Hepatocyte (in vitro differentiated cells): ENCODE measurements around the gene TOGARAM2. TPM values are rescaled to one million over a fixed set of nuclear protein-coding genes. Genes with fewer than 3 reads are reported as not detected.

ENCODE experiments used
- DNase-seq: peaks from one replicate; pipeline ENCODE4 v3.0.0-alpha.2; 2016; ENCODE audit warnings: low spot score
- H2AFZ ChIP-seq: fragments of 200-600 bp; sonication (generic); 2 replicates; pipeline ENCODE4 v1.6.0; 2016; ENCODE audit warnings: antibody characterized with exemption, mild to moderate bottlenecking
- H3K27ac ChIP-seq: fragments of 200-600 bp; sonication (generic); 2 replicates; pipeline ENCODE4 v1.5.1; 2016; ENCODE audit warnings: mild to moderate bottlenecking
- H3K27me3 ChIP-seq: fragments of 200-600 bp; sonication (generic); 2 replicates; pipeline ENCODE4 v1.6.1; 2016
- H3K36me3 ChIP-seq: fragments of 200-600 bp; sonication (generic); replicated peaks from 2 replicates; pipeline ENCODE4 v1.5.1; 2016; ENCODE audit warnings: low read depth; ENCODE audit not compliant: insufficient read depth
- H3K4me1 ChIP-seq: fragments of 200-600 bp; sonication (generic); 2 replicates; pipeline ENCODE4 v1.5.1; 2016; ENCODE audit warnings: mild to moderate bottlenecking, moderate library complexity; ENCODE audit not compliant: insufficient read depth
- H3K4me2 ChIP-seq: fragments of 200-600 bp; sonication (generic); 2 replicates; pipeline ENCODE4 v1.6.0; 2016
- H3K4me3 ChIP-seq: fragments of 200-600 bp; sonication (generic); 2 replicates; pipeline ENCODE4 v1.5.1; 2016; ENCODE audit warnings: mild to moderate bottlenecking
- H3K79me2 ChIP-seq: fragments of 200-600 bp; sonication (generic); 2 replicates; pipeline ENCODE4 v1.6.0; 2017; ENCODE audit warnings: mild to moderate bottlenecking
- H3K9me2 ChIP-seq: fragments of 200-600 bp; sonication (generic); replicated peaks from 2 replicates; pipeline ENCODE4 v1.6.0; 2017; ENCODE audit warnings: mild to moderate bottlenecking; ENCODE audit not compliant: insufficient read depth
- H3K9me3 ChIP-seq: fragments of 200-600 bp; sonication (generic); 2 replicates; pipeline ENCODE4 v1.5.1; 2016; ENCODE audit warnings: low read depth, mild to moderate bottlenecking
- H4K20me1 ChIP-seq: fragments of 200-600 bp; sonication (generic); 2 replicates; pipeline ENCODE4 v1.6.0; 2016; ENCODE audit warnings: mild to moderate bottlenecking; ENCODE audit not compliant: insufficient read depth, poor library complexity, severe bottlenecking
- CTCF ChIP-seq: fragments of 200-600 bp; sonication (generic); IDR thresholded peaks from 2 replicates; pipeline ENCODE4 v1.5.1; 2016; ENCODE audit warnings: antibody characterized with exemption, mild to moderate bottlenecking; ENCODE audit not compliant: poor library complexity
- EZH2 ChIP-seq: fragments of 200-600 bp; sonication (generic); IDR thresholded peaks from 2 replicates; pipeline ENCODE4 v1.6.1; 2016; ENCODE audit warnings: antibody characterized with exemption, mild to moderate bottlenecking, borderline replicate concordance
- EZH2phosphoT487 ChIP-seq: fragments of 200-600 bp; sonication (generic); IDR thresholded peaks from one replicate; pipeline ENCODE4 v1.6.1; 2018; ENCODE audit warnings: antibody characterized with exemption, mild to moderate bottlenecking, low read depth, moderate library complexity; ENCODE audit not compliant: unreplicated experiment, severe bottlenecking
- WGBS: methylation state at CpG from one replicate; pipeline ENCODE4 v1.1.6; 2016; ENCODE audit warnings: low lambda C conversion rate; ENCODE audit errors: missing lambda C conversion rate; 5-methylcytosine and 5-hydroxymethylcytosine counted together
- polyA plus RNA-seq: library from polyadenylated mRNA; unstranded; fragments of >200 nt; fragmentation: Nextera tagmentation; extraction: Ambion mirVana; gene quantifications from 2 replicates; pipeline ENCODE4 v1.2.1, GENCODE V29; 2016
- total RNA-seq: library from RNA; depleted of rRNA; stranded (reverse); fragments of >200 nt; gene quantifications from 2 replicates; pipeline ENCODE4 v1.2.3, GENCODE V29; 2014

The TOGARAM2 gene
- total and polyA plus RNA-seq, 2 experiments from 2014 or later = 0.47 to 1.3 TPM

GRCh38 chr2:29052807-29053206 lies 71.7 kb downstream of the TOGARAM2 start:
- no peak overlapping the region for H2AFZ ChIP-seq
- WGBS = 85% methylated on average over 6 of the region's 6 CpGs
- no peaks in the 10 kb centered on the region for H3K79me2 ChIP-seq
- H3K4me2 ChIP-seq = no peak overlapping the region
- no peaks in the 10 kb centered on the region for H3K36me3 ChIP-seq
- DNase-seq = no peak
- no peak overlapping the region for H3K4me3 ChIP-seq
- no peaks in the 10 kb centered on the region for H3K9me2 ChIP-seq
- no peaks in the 10 kb centered on the region for H3K9me3 ChIP-seq
- TF ChIP-seq EZH2 (no peak), CTCF (no peak), EZH2phosphoT487 (no peak)
- peaks cover 11% of the 10 kb centered on the region for H3K4me1 ChIP-seq
- H3K27me3 ChIP-seq = no peaks in the 10 kb centered on the region
- no peak overlapping the region for H3K27ac ChIP-seq
- no peaks in the 10 kb centered on the region for H4K20me1 ChIP-seq

- no peaks in the 10 kb centered on the region for H3K9me3 ChIP-seq
- H2AFZ ChIP-seq = no peak overlapping the region
These were observed 72.1 kb downstream of the TOGARAM2 start for GRCh38 chr2:29053223-29053622.

GRCh38 chr2:29053670-29054400 lies 72.7 kb downstream of the TOGARAM2 start:
- H2AFZ ChIP-seq = no peak overlapping the region
- H3K27ac ChIP-seq = peak overlapping the region; percentile 4
- no peaks in the 10 kb centered on the region for H3K79me2 ChIP-seq
- H3K36me3 ChIP-seq = no peaks in the 10 kb centered on the region
- no peak overlapping the region for H3K4me3 ChIP-seq
- no peak for DNase-seq
- H3K27me3 ChIP-seq = no peaks in the 10 kb centered on the region
- no peak overlapping the region for H3K4me2 ChIP-seq
- TF ChIP-seq CTCF = peak; percentile 15
- TF ChIP-seq EZH2phosphoT487 = no peak
- H4K20me1 ChIP-seq = no peaks in the 10 kb centered on the region
- H3K4me1 ChIP-seq = peaks cover 11% of the 10 kb centered on the region
- H3K9me3 ChIP-seq = no peaks in the 10 kb centered on the region
- 67% methylated on average over 5 of the region's 5 CpGs for WGBS
- H3K9me2 ChIP-seq = no peaks in the 10 kb centered on the region

More at GRCh38 chr2:29053223-29053622, 72.1 kb downstream of the TOGARAM2 start:
- Histone ChIP-seq H3K36me3 (no peaks in the 10 kb centered on the region), H3K9me2 (no peaks in the 10 kb centered on the region), H4K20me1 (no peaks in the 10 kb centered on the region), H3K4me3 (no peak overlapping the region), H3K27ac (peak overlapping the region; percentile 4), H3K4me1 (peaks cover 11% of the 10 kb centered on the region), H3K4me2 (no peak overlapping the region), H3K79me2 (no peaks in the 10 kb centered on the region), H3K27me3 (no peaks in the 10 kb centered on the region)
- WGBS = 63% methylated on average over 7 of the region's 7 CpGs
- TF ChIP-seq CTCF (no peak), EZH2 (no peak), EZH2phosphoT487 (no peak)
- DNase-seq = no peak

GRCh38 chr2:29054430-29054829 lies 73.3 kb downstream of the TOGARAM2 start:
- Histone ChIP-seq H4K20me1 (no peaks in the 10 kb centered on the region), H2AFZ (no peak overlapping the region), H3K4me1 (peaks cover 11% of the 10 kb centered on the region), H3K79me2 (no peaks in the 10 kb centered on the region), H3K27me3 (no peaks in the 10 kb centered on the region), H3K9me3 (no peaks in the 10 kb centered on the region), H3K9me2 (no peaks in the 10 kb centered on the region), H3K4me3 (no peak overlapping the region), H3K36me3 (no peaks in the 10 kb centered on the region), H3K27ac (no peak overlapping the region), H3K4me2 (no peak overlapping the region)
- DNase-seq = no peak
- 78% methylated on average over 4 of the region's 7 CpGs for WGBS
- TF ChIP-seq EZH2 = no peak
